Cerebellar cortex (tissue), 1 donor: ENCODE measurements around the gene TMEM239.
"Not testable (repeated sequence)": the region's sequence is repeated elsewhere in the genome, so short reads cannot be mapped to it uniquely, and the experiment has no call there.

Experiments
- DNase-seq: peaks from one replicate; pipeline ENCODE4 v3.0.0-alpha.2; 2015; ENCODE audit warnings: low spot score

TMEM239 gene

DNA sequence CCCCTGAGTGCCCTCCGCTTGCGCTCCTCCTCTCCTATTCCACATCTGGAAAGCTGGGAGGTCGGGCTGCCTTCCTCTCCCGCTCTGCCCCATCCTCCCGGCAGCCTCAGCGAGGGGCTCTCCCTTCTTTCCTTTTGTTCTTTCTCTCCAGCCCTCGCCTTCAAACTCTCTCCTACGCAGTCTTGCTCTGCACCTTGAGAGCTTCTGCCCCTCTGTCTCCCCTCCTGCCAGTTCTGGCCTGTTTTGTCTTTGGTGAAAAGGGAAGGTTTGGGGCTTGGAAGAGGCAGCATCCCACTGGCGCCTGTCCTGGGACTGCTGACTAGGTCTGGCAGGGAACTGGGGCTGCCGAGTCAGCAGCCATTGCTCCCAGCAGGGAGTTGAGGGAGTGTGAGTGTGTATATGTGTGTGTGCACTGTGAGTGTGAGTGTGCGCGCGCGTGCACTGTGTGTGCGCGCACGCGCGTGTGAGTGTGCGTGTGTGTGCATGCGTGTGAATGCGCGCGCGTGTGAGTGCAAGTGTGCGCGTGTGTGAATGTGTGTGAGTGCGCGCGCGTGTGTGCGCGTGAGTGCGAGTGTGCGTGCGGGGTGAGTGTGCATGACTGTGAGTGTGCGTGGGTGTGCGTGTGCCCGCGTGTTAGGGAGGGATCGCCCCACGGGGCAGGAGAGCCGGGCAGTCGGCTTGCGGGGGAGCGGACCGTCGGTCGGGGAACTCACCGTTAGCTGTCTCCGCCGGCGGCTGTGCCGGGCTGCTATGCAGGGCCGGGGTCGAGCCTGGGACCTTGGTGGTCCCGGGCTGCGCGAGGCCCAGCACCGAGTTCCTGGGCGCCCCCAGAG, 16.3 kb upstream of the TMEM239 start:
- no peak for DNase-seq

DNA sequence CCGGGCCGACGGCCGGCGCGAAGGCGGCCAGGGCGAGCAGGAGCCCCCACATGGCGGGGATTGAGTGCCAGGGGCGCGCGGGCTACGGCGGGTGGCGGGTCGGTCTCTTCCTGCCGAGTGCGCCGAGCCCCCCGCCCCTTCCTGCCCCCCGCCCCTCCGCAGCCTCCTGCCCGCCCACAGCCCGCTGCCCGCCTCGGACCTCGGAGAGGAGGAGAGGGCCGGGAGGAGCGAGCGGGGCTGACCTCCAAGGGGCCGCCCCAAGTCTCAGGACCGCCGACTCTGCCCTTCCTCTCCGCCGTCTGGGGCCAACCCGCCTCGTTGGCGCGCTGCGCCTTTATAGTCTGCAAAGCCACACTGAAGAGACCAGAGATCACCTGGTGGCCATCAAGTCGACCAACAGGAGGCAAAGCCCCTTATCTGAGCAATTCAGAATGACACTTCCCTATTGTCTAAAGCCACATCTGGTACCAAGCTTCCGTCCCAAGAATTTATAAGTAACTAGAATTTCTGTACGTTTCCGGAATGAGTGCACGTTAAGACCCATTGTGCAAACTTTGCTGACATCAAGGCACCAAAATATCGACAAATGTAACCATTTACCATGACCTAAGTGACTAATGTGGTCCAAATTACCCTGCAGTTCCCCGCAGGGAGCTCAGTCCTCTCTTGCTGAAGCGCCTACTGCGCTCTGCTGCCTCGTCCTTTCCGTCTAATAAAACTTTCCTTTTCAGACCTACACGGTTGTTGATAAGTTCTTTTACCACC, 15.5 kb upstream of the TMEM239 start, which contains the start of gene CPXM1:
CPXM1 (minus strand) TSS at position 107 of the 765 bp plus-strand sequence; CDS start at position 52, 55 bp downstream.
- DNase-seq: no peak

DNA sequence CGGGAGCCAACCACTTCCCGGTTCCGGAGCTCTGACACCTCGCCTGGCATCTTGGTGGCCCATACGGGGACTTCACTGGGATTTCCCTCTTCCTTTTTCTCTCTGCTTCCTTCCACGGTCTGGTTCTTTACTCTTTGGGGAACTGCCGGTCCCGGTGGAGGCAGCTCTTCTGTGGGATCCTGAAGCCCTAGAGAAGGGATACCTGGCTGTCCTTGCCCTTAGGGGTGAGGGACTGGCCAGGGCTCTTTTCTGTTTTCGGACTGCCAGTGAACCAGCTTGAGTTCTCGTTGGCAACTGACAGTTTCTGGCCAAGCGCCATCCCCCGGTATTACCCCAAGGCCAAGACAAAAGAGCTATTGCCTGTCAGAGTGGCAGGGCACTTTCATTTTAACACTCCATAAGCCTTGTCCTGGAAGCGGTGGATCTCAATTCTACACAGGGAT, 14.9 kb upstream of the TMEM239 start:
- DNase-seq: no peak

DNA sequence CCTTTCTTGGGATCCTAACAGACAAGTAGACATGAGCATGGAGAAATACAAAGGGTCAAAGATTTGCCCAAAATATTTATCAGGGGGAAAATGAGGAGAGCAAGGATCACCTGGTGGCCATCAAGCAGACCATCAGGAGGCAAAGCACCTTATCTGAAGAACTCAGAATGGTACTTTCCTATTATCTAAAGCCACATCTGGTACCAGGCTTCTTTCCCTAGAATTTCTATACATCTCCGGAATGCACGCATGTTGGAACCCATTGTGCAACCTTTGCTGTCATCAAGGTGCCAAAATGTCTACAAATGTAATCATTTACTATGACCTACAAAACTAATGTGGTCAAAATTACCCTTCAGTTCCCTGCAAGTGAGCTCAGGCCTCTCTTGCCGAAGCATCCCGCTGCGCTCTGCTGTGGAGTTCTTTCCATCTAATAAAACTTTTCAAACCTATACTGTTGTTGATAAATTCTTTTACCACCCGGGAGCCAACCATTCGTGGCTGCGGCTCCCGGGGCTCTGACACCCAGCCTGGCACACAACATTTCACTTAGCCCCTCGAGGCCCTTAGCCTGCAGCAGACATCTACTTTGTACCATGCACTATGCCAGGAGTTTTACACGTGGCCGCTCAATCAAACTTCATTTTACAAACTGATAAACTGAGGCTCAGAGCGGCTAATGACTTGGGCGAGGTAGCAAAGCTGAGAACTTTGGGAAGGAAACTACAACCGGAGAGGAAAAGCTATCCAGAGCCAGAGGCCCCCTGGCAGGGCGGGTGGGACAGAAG, 11.9 kb upstream of the TMEM239 start:
- DNase-seq: no peak

DNA sequence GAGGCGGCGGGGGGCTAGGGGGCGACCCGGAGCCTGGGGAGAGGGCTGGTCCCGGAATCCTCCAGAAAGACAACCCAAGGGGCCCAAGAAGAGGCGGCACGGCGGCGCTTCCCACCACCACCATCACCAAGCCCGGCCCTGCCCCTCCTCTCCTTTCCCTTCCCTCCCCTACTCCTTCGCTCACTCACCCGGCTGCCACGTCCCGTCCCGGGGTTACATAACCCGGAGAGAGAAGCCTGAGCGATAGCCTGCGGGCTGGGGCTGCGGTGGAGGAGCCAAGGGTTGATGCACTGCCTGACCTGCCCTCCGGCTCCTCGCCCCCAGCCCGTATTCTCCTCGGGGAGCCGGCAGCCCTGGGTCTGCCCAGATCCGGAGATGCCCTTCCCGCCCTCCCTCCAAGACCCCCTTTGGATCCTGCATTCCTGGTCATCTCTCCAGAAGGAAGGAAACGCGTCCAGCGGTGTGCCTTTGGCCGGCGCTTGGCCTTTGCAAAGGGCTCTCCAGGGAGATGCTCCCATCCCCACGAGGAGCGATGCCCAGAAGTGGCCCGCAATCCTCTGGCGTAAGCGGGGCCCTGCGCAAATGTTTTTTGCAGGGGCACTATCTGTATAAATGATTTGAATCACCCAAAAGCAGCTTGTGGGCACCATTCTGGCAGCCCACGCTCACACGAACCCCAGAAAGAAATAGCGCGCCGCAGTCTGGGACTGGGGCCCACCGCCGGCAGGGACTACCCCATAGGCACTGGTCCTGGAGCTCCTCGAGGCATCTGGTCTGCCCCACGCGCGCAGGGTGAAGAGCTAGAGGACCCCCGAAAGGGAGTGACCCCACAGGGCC, 11.1 kb upstream of the TMEM239 start:
- no peak for DNase-seq

DNA sequence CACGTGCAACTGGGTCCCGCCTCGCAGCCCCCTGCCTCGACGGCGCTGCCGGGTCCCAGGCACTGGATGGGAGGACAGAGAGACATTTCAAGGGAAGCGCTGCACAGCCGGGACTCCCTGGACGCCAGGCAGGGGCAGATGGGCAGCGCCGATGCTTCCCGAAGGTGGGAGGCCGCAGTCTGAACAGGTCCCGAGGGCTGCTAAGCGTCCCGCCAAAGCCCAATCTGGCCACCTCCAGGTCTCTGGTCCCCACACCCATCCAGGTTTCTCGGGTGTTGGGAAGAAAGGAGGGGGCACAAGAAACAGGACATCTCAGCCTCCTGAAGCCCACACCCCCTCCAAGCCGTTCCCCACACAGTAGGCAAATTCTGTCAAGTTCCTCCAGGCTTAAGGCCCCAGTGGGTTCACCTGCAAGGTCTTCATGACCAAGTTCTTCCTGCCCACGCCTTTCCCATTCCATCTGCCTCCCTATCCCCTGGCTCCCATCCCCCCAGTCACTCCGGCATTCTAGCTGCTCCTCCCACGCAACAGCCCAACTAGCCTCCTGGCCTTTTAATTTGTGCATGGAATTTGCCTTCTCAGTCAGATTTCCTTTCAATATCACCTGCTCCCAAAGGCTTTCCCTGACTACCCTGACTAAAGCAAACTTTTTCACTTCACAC, 10.3 kb upstream of the TMEM239 start:
- no peak for DNase-seq

DNA sequence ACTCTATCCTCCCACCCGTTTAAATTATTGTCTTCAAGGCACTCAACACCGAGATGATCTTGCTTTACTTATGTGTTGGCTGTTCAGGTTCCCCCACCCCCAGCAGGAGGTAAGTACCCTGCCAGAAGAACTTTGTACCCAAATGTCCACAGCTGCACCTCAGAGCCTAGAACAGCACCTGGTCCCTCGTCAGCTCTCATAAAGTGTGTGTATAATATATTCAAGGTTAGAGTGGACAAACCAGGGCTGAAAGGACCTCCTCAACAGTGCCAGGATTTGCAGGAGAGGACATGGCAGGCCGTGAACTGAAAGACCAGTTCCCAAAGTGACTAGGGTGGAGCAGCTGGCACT, 9.8 kb upstream of the TMEM239 start:
- no peak for DNase-seq

DNA sequence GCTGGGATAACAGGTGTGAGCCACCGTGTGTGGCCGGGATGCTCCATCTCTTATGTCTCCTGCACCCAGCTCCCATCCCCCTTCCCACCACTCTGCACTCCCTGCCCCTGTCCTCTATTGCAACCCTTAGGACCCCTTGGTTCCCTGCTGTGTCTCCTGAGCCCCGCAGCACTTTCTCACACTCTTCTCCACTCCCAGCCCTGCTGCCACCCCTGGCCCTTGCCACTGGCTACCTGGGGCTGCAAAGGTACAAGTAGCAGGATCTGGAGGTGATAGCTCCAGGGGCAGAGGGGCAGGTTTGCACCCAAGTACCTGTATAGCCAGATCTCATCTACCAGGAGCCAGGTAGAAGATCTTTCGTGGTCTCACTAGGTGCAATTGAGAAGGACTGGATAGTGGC, 9.1 kb upstream of the TMEM239 start:
- DNase-seq: no peak

DNA sequence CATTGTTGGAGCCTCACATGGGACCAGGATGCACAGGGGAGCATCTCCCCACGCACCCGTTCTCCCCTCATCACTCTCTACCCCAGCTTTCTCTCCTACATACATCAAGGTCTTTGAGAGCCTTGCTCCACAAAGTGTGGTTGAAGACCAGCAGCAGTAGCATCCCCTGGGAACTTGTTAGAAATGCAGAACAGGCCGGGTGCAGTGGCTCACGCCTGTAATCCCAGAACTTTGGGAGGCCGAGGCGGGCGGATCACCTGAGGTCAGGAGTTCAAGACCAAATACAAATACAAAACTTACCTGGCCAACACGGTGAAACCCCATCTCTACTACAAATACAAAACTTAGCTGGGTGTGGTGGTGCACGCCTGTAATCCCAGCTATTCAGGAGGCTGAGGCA, 8.2 kb upstream of the TMEM239 start:
- not testable (repeated sequence) for DNase-seq

DNA sequence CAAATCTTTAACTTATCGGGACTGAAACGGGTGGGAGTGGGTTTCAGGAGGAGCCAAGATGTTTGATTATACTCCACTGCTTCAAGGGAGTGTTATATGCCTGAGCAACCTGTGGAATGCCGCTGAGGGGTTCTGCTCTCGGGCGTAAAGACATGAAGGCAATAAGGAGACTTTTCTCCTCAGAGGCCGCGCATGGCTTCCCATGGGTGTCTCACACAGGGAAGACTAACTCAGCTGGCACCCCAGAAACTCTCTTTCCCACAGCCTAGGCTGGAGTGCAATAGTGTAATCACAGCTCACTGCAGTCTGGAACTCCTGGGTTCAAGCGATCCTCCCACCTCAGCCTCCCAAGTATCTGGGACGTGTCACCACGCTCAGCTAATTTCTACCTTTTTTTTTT, 6.5 kb upstream of the TMEM239 start:
- no peak for DNase-seq

DNA sequence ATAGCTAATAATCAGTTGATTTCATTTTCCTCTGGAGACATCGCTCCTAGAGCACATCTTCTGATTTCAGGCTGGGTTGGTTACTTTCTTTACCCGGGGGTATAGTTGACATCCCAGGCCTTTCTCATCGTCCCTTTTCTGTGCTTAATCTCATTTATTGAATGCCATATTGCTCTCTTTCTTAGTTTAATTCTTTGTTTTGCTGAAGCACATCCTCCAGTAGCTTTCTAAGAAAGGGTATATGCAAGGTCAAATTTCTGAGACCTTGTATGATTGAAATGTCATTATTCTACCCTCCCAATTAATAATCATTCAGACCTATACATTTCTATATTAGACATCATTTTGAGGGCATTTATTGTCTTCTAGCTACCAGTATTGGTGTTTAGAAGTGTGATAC, 4.0 kb upstream of the TMEM239 start:
- DNase-seq: no peak

DNA sequence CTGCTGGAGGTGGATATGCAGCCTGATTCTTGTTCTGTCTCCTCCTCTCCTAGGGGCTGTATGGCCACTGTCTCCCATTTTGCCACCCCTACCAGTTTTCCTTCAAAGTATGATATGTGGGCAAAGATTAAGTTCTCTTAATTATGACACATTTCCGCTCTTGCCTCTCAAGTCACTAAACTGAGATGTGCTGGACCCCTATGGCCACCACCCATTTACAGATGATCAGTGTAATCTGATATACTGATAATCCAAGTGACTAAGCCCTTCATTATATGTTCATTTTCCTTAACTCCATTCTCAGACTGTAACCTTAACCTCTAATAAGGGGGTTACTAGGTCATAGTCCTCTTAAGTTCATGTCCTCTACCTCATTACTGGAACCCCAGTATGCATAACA, 2.1 kb upstream of the TMEM239 start:
- DNase-seq: no peak

DNA sequence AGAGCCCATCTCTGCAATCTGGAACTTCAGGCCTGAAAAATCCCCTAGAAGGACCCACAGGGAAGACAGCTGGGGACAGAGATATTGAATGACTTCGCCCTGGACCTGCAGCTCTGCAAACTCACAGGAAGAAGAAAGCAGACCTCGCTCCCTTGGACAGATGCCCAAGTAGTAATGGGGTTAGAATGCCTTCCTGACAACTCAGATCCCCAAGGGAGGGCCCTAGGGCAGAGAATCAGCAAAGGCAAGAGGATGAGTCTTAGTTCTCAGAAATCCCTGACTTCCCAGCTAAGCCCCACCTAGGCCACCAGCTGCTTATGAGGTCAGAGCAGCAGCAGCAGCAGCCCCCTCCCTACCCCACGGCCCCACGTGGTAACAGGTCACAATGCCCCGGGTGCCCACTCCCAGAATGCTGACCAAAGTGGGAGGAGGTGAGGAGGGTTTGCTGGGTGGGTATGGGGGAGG, 1.5 kb upstream of the TMEM239 start, which contains the start of gene C20orf141:
C20orf141 (plus strand) TSS at position 401 of the 465 bp plus-strand sequence. CDS start 198 bp downstream, outside the sequence.
- DNase-seq: no peak

DNA sequence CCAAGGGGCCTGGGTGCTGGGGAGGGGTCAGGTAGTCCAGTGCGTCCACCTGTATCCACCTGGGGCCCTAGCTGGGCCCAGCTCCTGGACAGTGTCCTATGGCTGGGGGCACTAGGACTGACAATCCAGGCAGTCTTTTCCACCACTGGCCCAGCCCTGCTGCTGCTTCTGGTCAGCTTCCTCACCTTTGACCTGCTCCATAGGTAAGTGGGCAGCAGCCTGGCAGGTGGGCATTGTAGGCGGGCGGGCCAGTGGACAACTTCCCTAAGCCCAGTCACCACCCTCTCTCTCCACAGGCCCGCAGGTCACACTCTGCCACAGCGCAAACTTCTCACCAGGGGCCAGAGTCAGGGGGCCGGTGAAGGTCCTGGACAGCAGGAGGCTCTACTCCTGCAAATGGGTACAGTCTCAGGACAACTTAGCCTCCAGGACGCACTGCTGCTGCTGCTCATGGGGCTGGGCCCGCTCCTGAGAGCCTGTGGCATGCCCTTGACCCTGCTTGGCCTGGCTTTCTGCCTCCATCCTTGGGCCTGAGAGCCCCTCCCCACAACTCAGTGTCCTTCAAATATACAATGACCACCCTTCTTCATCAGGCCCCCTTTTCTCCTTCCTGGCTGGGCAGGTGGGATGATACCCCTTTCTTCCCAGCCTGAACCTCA, 793 bp upstream of the TMEM239 start:
- no peak for DNase-seq

DNA sequence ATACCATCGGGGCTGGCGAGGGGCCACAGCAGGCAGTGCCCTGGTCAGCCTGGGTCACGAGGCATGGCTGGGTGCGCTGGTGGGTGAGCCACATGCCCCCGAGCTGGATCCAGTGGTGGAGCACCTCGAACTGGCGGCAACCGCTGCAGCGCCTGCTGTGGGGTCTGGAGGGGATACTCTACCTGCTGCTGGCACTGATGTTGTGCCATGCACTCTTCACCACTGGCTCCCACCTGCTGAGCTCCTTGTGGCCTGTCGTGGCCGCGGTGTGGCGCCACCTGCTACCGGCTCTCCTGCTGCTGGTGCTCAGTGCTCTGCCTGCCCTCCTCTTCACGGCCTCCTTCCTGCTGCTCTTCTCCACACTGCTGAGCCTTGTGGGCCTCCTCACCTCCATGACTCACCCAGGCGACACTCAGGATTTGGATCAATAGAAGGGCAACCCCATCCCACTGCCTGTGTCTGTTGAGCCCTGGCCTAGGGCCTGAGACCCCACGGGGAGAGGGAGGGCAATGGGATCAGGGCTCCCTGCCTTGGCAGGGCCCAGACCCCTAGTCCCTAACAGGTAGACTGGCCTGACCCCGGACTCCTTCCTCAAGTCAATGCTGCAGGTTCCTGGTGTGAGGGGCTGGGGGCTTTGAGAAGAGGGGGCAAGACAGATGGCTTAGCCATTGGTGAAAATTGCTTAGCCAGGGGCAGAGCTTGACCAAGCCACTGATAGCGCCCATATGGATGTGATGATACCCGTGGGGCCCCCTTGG, 598 bp downstream of the TMEM239 start:
- no peak for DNase-seq

DNA sequence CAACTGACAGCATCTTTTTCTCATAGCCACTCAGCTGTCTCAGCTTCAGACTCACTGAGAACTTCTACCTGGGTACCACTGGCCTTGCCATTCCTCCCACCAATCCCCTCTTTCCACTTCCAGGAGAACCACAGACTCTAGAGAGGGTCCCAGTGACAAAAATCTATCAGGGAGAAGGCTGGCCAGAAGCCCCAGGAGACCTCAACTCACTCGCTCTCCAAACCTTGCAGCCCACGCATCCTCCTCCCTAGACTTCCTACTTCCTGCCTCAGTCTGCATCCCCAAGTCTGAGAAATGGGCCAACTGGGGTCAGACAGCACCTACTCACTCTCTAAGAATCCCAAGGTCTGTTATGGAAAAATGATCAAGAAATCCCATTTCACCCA, 1.2 kb downstream of the TMEM239 start:
- DNase-seq: no peak

DNA sequence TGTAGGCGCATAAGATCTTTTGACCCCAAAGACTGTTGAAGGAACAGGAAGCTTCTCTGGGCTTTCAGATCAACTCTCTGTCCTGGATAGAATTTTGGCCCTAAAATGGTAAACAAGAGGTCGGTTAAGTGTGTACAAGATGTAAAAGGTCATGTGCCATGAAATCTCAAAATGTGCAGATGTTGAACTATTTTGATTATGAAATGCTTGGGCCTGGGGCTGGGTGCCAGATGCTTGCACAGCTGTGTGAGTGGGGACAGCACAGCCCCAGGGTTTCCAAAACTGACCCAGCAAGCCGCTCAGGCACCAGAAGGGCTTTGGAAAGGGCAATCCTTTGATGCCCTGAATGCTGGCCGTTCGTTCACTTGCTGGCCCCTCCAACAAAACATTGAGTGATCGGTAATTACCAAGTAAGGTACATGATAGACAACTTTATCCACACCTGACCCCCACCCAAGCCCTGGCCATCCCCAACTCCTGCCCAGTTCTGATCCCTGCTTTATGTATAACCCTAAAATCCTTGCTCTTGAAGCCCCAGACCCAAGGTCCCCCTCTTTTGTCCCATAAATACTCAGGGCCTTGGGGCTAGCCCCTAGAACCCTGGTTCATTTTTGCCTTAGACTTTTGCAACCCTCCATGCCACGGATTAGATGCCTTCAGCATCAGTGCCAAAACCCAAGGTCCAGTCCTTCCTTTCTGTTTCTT, 1.9 kb downstream of the TMEM239 start:
- no peak for DNase-seq

DNA sequence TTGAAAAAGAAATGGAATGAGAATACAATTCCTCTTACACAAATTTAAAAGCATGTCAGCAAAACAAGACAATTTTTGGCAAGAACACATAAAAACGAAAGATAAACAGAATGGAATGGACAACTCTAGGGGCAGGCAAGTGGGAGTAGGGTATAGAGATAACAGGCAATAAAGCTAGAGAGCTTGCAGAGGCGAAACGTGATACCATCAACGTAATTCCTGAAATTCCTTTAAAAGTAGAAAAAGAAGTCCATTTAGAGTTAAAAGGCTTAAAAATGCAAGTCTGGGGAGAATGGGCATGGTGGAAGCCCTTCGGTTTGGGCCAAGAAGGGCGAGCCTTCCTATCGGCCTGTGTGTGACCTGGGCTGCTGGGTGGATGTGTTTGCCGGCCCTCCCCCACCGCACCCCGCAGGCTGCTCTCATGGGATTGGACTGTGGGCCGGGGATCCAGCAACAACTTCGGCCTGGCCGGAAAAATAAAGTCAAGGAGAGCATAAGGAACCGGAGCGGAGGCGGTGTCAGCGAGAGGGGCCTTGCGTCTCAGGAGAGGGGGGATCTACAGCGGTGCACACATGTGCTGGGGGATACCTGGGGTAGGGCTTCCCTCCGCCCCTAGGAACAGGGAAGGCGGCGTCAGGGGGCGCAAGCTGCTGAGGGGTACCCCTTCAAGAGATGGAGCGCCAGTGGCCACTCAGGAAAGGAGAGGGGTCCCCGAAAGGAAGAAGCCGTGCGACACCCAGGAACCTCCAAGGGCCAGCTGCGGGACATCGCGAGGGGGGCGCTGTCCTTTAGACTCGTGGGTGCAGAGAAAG, 4.1 kb downstream of the TMEM239 start:
- DNase-seq: no peak
